Measurements from ENCODE around the gene MX2. TPM values are rescaled to one million over a fixed set of nuclear protein-coding genes. Genes with fewer than 3 reads are reported as not detected.

MX2 gene
- total and polyA plus RNA-seq, 2 experiments from 2014 or later: 5.4 to 9.2 TPM

- TF ChIP-seq REST (IDR thresholded peaks at IDR 0.05; ENCODE audit: unreplicated experiment): no peak
- no peak for TF ChIP-seq EZH2 (IDR thresholded peaks at IDR 0.05; ENCODE audit: low read depth, unreplicated experiment)
- no peak for TF ChIP-seq ETS1 (IDR thresholded peaks at IDR 0.05)
- no peak for TF ChIP-seq POLR2AphosphoS5 (IDR thresholded peaks at IDR 0.05; ENCODE audit: low read depth)
These were observed 84.8 kb downstream of the MX2 start (continued) for GRCh38 chr21:41446586-41446985.

- ATAC-seq: no peak
- TF ChIP-seq REST (IDR thresholded peaks at IDR 0.05; ENCODE audit: unreplicated experiment): no peak
- no peak for TF ChIP-seq CTCF (conservative IDR thresholded peaks at IDR 0.05; ENCODE audit: low read depth in 2 of 2)
- TF ChIP-seq POLR2AphosphoS5 (IDR thresholded peaks at IDR 0.05; ENCODE audit: low read depth): no peak
- no peak for TF ChIP-seq ETS1 (IDR thresholded peaks at IDR 0.05)
- TF ChIP-seq JUNB (IDR thresholded peaks at IDR 0.05; ENCODE audit: unreplicated experiment): no peak
- TF ChIP-seq STAT1 (IDR thresholded peaks at IDR 0.05; ENCODE audit: unreplicated experiment): no peak
- no peak for TF ChIP-seq NANOG (IDR thresholded peaks at IDR 0.05; ENCODE audit: borderline replicate concordance)
- no peak for TF ChIP-seq ZNF114 (CRISPR knock-in tag; IDR thresholded peaks at IDR 0.05)
- TF ChIP-seq EZH2 (IDR thresholded peaks at IDR 0.05; ENCODE audit: low read depth, unreplicated experiment): no peak
- no peak for TF ChIP-seq EZH2phosphoT487 (IDR thresholded peaks at IDR 0.05; ENCODE audit: unreplicated experiment)
These were observed 85.5 kb downstream of the MX2 start for GRCh38 chr21:41447356-41447755.

More at GRCh38 chr21:41447356-41447755, 85.5 kb downstream of the MX2 start:
- H3K4me2 ChIP-seq: no peak overlapping the region
- Mint-ChIP-seq H3K27me3 (ENCODE audit: insufficient read depth, low read depth, poor library complexity) (peaks cover 2% of the 10 kb centered on the region), H3K4me3 (no peak overlapping the region), H3K4me1 (0 out of 3 replicates have a peak, but pooled peaks cover 4% of the 10 kb centered on the region), H3K36me3 (ENCODE audit: low read depth) (peaks cover 8% of the 10 kb centered on the region; the same call in 1 of the 3 replicates), H3K27ac (no peak overlapping the region), H3K9me3 (no peaks in the 10 kb centered on the region)
- no peak for DNase-seq (ENCODE audit: low spot score)
- H3K4me3 ChIP-seq: no peak overlapping the region
- H4K20me1 ChIP-seq (replicated peaks; ENCODE audit: insufficient read depth): no peaks in the 10 kb centered on the region
- H3K79me2 ChIP-seq (replicated peaks; ENCODE audit: insufficient read depth): no peaks in the 10 kb centered on the region
- no peaks in the 10 kb centered on the region; the same call in 1 of the 2 replicates for H3K36me3 ChIP-seq (ENCODE audit: insufficient read depth)
- H3K27ac ChIP-seq (ENCODE audit: low read depth): no peak overlapping the region
- H3K27me3 ChIP-seq (ENCODE audit: insufficient read depth): no peaks in the 10 kb centered on the region
- H3F3A ChIP-seq (replicated peaks; ENCODE audit: low read depth): no peaks in the 10 kb centered on the region
- H3K9me2 ChIP-seq (ENCODE audit: insufficient read depth): peaks cover 7% of the 10 kb centered on the region; the same call in 1 of the 2 replicates
- no peak overlapping the region for H2AFZ ChIP-seq
- H3K4me1 ChIP-seq (ENCODE audit: insufficient read depth): no peaks in the 10 kb centered on the region
